GM21526 (cell line): ENCODE data around the gene PRAMEF27.
"Not testable (repeated sequence)": the region's sequence is repeated elsewhere in the genome, so short reads cannot be mapped to it uniquely, and the experiment has no call there.

Source experiments
- ATAC-seq: cut with Tn5 transposase; IDR thresholded peaks from one replicate; pipeline ENCODE4 v1.9.1; 2021; ENCODE audit warnings: moderate library complexity; ENCODE audit not compliant: unreplicated experiment, low FRiP score

PRAMEF27 gene

GRCh38 chr1:13056475-13056874, at the start of gene PRAMEF27:
Gene PRAMEF27 (minus strand): TSS chr1:13056575. CDS start chr1:13053659, 2,916 bp downstream.
- not testable (repeated sequence) for ATAC-seq

- not testable (repeated sequence) for ATAC-seq
Observed at GRCh38 chr1:13070474-13070873, 14.1 kb upstream of the PRAMEF27 start, which contains the start of gene PRAMEF25. Gene PRAMEF25 (plus strand): TSS chr1:13070774. CDS start chr1:13073694, 2,920 bp downstream.

GRCh38 chr1:13019846-13020245, 36.5 kb downstream of the PRAMEF27 start:
- not testable (repeated sequence) for ATAC-seq

GRCh38 chr1:13011932-13012331, 44.4 kb downstream of the PRAMEF27 start:
- ATAC-seq, result not testable (repeated sequence)

- not testable (repeated sequence) for ATAC-seq
Observed at GRCh38 chr1:13009348-13009747, 47.0 kb downstream of the PRAMEF27 start.

- not testable (repeated sequence) for ATAC-seq
Observed at GRCh38 chr1:13005732-13006131, 50.6 kb downstream of the PRAMEF27 start.
